ENCODE measurements around the gene ZBTB7C. TPM values are rescaled to one million over a fixed set of nuclear protein-coding genes. Genes with fewer than 3 reads are reported as not detected.

ZBTB7C gene
- total and polyA plus RNA-seq, 2 of the 8 experiments (the other 6 are each of a cell fraction or from before 2014, with no cell fraction given): 0.15 to 0.45 TPM

GRCh38 chr18:48219037-48219809 is 190.0 kb downstream of the ZBTB7C start:
- Histone ChIP-seq H4K20me1 (replicated peaks in 1 of 2; ENCODE audit: control insufficient read depth in 1 of 2, insufficient read depth in 2 of 2, low read length in 2 of 2) (no peaks in the 10 kb centered on the region), H3K36me3 (ENCODE audit: control insufficient read depth in 2 of 4, insufficient read depth in 4 of 4, low read length in 3 of 4) (no peaks in the 10 kb centered on the region), H3K18ac (ENCODE audit: extremely low read depth, low read length) (no peak overlapping the region), H4K8ac (ENCODE audit: extremely low read depth, insufficient read depth, low read length) (no peak overlapping the region), H3K4me3 (ENCODE audit: extremely low read depth in 1 of 4, insufficient read depth in 2 of 4, low read depth in 3 of 4, low read length in 4 of 4) (no peak overlapping the region), H3K79me2 (ENCODE audit: control insufficient read depth in 1 of 2, insufficient read depth in 2 of 2, low read length in 2 of 2) (no peaks in the 10 kb centered on the region), H2BK20ac (ENCODE audit: low read length) (no peak overlapping the region), H2BK120ac (replicated peaks; ENCODE audit: low read depth, low read length) (no peak overlapping the region), H4K91ac (replicated peaks; ENCODE audit: insufficient read length, low read length) (no peak overlapping the region), H3K4me1 (replicated peaks in 1 of 4; ENCODE audit: control insufficient read depth in 3 of 4, insufficient read depth in 4 of 4, low read length in 3 of 4) (peaks cover 0 to 2% (median under 1%) of the 10 kb centered on the region in 4 experiments; a peak in 1 of 7 replicates), H3K23ac (ENCODE audit: insufficient read length) (no peak overlapping the region), H3K4me2 (ENCODE audit: insufficient read depth in 1 of 2, low read depth in 2 of 2, low read length in 2 of 2) (no peak overlapping the region), H3K79me1 (ENCODE audit: low read depth, low read length) (no peaks in the 10 kb centered on the region), H3K9me3 (ENCODE audit: insufficient read depth in 2 of 2, low read depth in 1 of 2, low read length in 1 of 2) (no peaks in the 10 kb centered on the region), H4K5ac (ENCODE audit: insufficient read length, low read depth, low read length) (no peak overlapping the region), H3K4ac (replicated peaks; ENCODE audit: insufficient read length, low read depth, low read length) (no peak overlapping the region), H3K9ac (replicated peaks in 1 of 4; ENCODE audit: extremely low read depth in 1 of 4, low read depth in 3 of 4, low read length in 3 of 4) (no peak overlapping the region), H3K56ac (replicated peaks; ENCODE audit: insufficient read length, low read depth, low read length) (no peak overlapping the region), H2BK12ac (ENCODE audit: low read depth, low read length) (no peak overlapping the region), H2AK5ac (ENCODE audit: low read depth, low read length) (no peak overlapping the region), H3K14ac (ENCODE audit: insufficient read length) (no peak overlapping the region), H2BK15ac (ENCODE audit: low read length) (no peak overlapping the region), H3K27me3 (replicated peaks in 1 of 4; ENCODE audit: control insufficient read depth in 3 of 4, extremely low read depth in 1 of 4, insufficient read depth in 3 of 4, low read length in 3 of 4) (no peaks in the 10 kb centered on the region; a peak in 1 of 7 replicates), H2BK5ac (ENCODE audit: low read depth, low read length) (no peak overlapping the region), H3K27ac (ENCODE audit: low read depth, low read length) (no peak overlapping the region), H3K23me2 (ENCODE audit: low read depth, low read length) (peaks cover 1% of the 10 kb centered on the region; the same call in 1 of the 2 replicates), H2AFZ (ENCODE audit: low read length) (no peak overlapping the region)
- FAIRE-seq (no peak), DNase-seq (ENCODE audit: low read depth in 1 of 2, low spot score in 2 of 2) (no peak)
- ChIA-PET POLR2A (ENCODE audit: partially characterized antibody) (no interaction called here), CTCF (ENCODE audit: partially characterized antibody) (interaction anchor here (0.7 to 3.3 kb wide), 9 partner anchors 9 to 256 kb away, joined by 3 to 23 read pairs (median 3); no protein-coding TSS in a partner anchor)
- 86% methylated on average over 6 of the region's 6 CpGs; no CpG with 5 or more reads in 1 of the 2 experiments for WGBS, 2 experiments (ENCODE audit: extremely low coverage in 1 of 2, insufficient coverage in 1 of 2, insufficient read length in 1 of 2, insufficient replicate concordance in 2 of 2, low coverage in 1 of 2, low lambda C conversion rate in 2 of 2, missing lambda C conversion rate in 1 of 2)
- peak; percentile 54 for TF ChIP-seq USF2 (IDR thresholded peaks at IDR 0.05; ENCODE audit: low read length)
- TF ChIP-seq E2F6 (IDR thresholded peaks at IDR 0.05): no peak
- TF ChIP-seq RAD21 (IDR thresholded peaks at IDR 0.05 in 1 of 2, conservative IDR thresholded peaks at IDR 0.05 in 1 of 2; ENCODE audit: low read depth in 2 of 2, low read length in 2 of 2): peak; percentile 26 to 36
- TF ChIP-seq JUND (IDR thresholded peaks at IDR 0.05; ENCODE audit: low read length): no peak
